GM19351 (cell line): Measurements from ENCODE around the gene PARVB.

Experiments
- ATAC-seq: cut with Tn5 transposase; IDR thresholded peaks from one replicate; pipeline ENCODE4 v1.9.1; 2021; ENCODE audit warnings: mild to moderate bottlenecking, moderate library complexity; ENCODE audit not compliant: unreplicated experiment

Gene PARVB

GRCh38 chr22:44026630-44027511, 2.8 kb downstream of the PARVB start:
- no peak for ATAC-seq

- ATAC-seq, result no peak
Observed at GRCh38 chr22:44028091-44028490, 4.0 kb downstream of the PARVB start.

- no peak for ATAC-seq
Observed at GRCh38 chr22:44029069-44029468, 5.0 kb downstream of the PARVB start.

GRCh38 chr22:44030051-44030701, 6.1 kb downstream of the PARVB start:
- ATAC-seq, result no peak

- no peak for ATAC-seq
Observed at GRCh38 chr22:44030702-44031082, 6.6 kb downstream of the PARVB start.

GRCh38 chr22:44031158-44031952, 7.3 kb downstream of the PARVB start:
- no peak for ATAC-seq

- ATAC-seq, result no peak
Observed at GRCh38 chr22:44032126-44032730, 8.1 kb downstream of the PARVB start.

GRCh38 chr22:44033287-44033686, 9.2 kb downstream of the PARVB start:
- no peak for ATAC-seq

- no peak for ATAC-seq
Observed at GRCh38 chr22:44033694-44034093, 9.6 kb downstream of the PARVB start.

GRCh38 chr22:44037519-44038375, 13.6 kb downstream of the PARVB start:
- ATAC-seq, result no peak

GRCh38 chr22:44039566-44040171, 15.6 kb downstream of the PARVB start:
- no peak for ATAC-seq

- ATAC-seq, result peak; percentile 79
Observed at GRCh38 chr22:44042249-44043218, 18.4 kb downstream of the PARVB start.

- ATAC-seq, result no peak
Observed at GRCh38 chr22:44045145-44045544, 21.0 kb downstream of the PARVB start.

- ATAC-seq, result no peak
Observed at GRCh38 chr22:44046485-44047141, 22.5 kb downstream of the PARVB start.

GRCh38 chr22:44047891-44048301, 23.8 kb downstream of the PARVB start:
- ATAC-seq, result no peak

- ATAC-seq, result no peak
Observed at GRCh38 chr22:44049486-44050231, 25.6 kb downstream of the PARVB start.

GRCh38 chr22:44050766-44051355, 26.8 kb downstream of the PARVB start:
- ATAC-seq, result no peak
